Posterior vena cava (tissue), 2 donors: ENCODE results near the gene EGFR. TPM values are rescaled to one million over a fixed set of nuclear protein-coding genes. Genes with fewer than 3 reads are reported as not detected.

Experiments
- DNase-seq: peaks from one replicate; pipeline ENCODE4 v3.0.0-alpha.2; 2020; ENCODE audit warnings: low spot score
- intact Hi-C, 2 donors: fragments of 100-400 bp; cut with DNase I; formaldehyde crosslinking; loops; one replicate each; pipeline versions ENCODE4 v1.14.1 to v1.14.2; 2022 to 2023
- total RNA-seq, 2 donors: library from RNA; stranded (reverse); fragmentation: NEBNext Ultra II Directional; extraction: Animal tissue kit (Norgen Biotek cat#: 25700); gene quantifications; one replicate each; pipeline ENCODE4 v1.2.1, GENCODE V29; 2021
- donor health status: DM: yes; HTN: yes; CAD: no.
- donor health status: DM: yes; HTN: yes; CAD: no.

Gene EGFR
- total RNA-seq, 2 donors from 2014 or later: 80.8 to 87.2 TPM

GRCh38 chr7:55260171-55260570 is 241.4 kb downstream of the EGFR start:
- no peak for DNase-seq
- intact Hi-C loops: no loop called here

GRCh38 chr7:55260676-55261385 is 242.0 kb downstream of the EGFR start:
- DNase-seq: no peak
- intact Hi-C loops: no loop called here
